HepG2 (cell line): ENCODE measurements around the gene SELENOS. TPM values are rescaled to one million over a fixed set of nuclear protein-coding genes. Genes with fewer than 3 reads are reported as not detected.

Experiments used
- ATAC-seq: fragments of 200-7000 bp; cut with Tn5 transposase; 3 replicates; pipeline ENCODE4 v1.9.1; 2020; ENCODE audit warnings: mild to moderate bottlenecking, moderate library complexity
- BruUV-seq: library from RNA; stranded (reverse); fragments of 400-500 nt; replicated peaks from 2 replicates; lab custom pipeline; 2021; lab: Mats Ljungman, UMichigan
- CTCF ChIA-PET: fragments of 300-600 bp; formaldehyde crosslinking; extraction: SDS; loops from one replicate; lab custom pipeline; 2021; ENCODE audit warnings: low total read pairs, inconsistent platforms, low intra/inter-chr PET ratio; lab: Yijun Ruan, JAX
- POLR2A ChIA-PET: fragments of 350-600 bp; sonication (Branson Sonifier 250); formaldehyde crosslinking; loops from one replicate; lab custom pipeline; 2020; ENCODE audit warnings: antibody characterized with exemption, inconsistent platforms; lab: Yijun Ruan, JAX
- DNase-seq: peaks from one replicate; pipeline ENCODE4 v3.0.0-alpha.2; 2015; ENCODE audit warnings: low spot score
- FAIRE-seq: peaks from 3 replicates; lab custom pipeline; 2011; peaks lifted over from hg19 to GRCh38; lab: Jason Lieb, UNC
- H2AFZ ChIP-seq: one replicate; pipeline ENCODE4 v1.6.1; 2011; ENCODE audit warnings: low read length, inconsistent platforms
- H3K27ac ChIP-seq: fragments of 300-600 bp; 3 replicates; pipeline ENCODE4 v1.8.0; 2011; ENCODE audit warnings: mixed run types, mild to moderate bottlenecking, mixed read lengths, low read length, inconsistent platforms; ENCODE audit not compliant: insufficient read depth; ENCODE audit errors: extremely low read length
- H3K27me3 ChIP-seq, 2 experiments: fragments of 200-600 bp in 1 of 2; 2 replicates in 1 of 2; 3 replicates in 1 of 2; pipeline versions ENCODE4 v1.6.0 to v1.8.0; 2011; ENCODE audit warnings: low read length in 2 of 2, mild to moderate bottlenecking in 2 of 2, moderate library complexity in 2 of 2, inconsistent platforms in 1 of 2; ENCODE audit not compliant: insufficient read depth in 2 of 2, control insufficient read depth in 1 of 2
- H3K36me3 ChIP-seq, 2 experiments: fragments of 200-600 bp in 1 of 2; replicated peaks in 1 of 2; 2 replicates in 1 of 2; 3 replicates in 1 of 2; pipeline versions ENCODE4 v1.5.1 to v1.8.0; 2011; ENCODE audit warnings: low read length in 2 of 2, inconsistent platforms in 1 of 2; ENCODE audit not compliant: insufficient read depth in 2 of 2, control insufficient read depth in 1 of 2
- H3K4me1 ChIP-seq: 2 replicates; pipeline ENCODE4 v1.5.1; 2012; ENCODE audit warnings: low read length, inconsistent platforms; ENCODE audit not compliant: insufficient read depth
- H3K4me2 ChIP-seq: 2 replicates; pipeline ENCODE4 v1.6.0; 2011; ENCODE audit warnings: low read depth, low read length, inconsistent platforms
- H3K4me3 ChIP-seq, 3 experiments: fragments of 200-600 bp in 1 of 3; sonication (generic), shearing (Covaris generic) in 1 of 3; replicated peaks in 1 of 3; 2 replicates each; pipeline ENCODE4 v1.5.1; 2011 to 2016; ENCODE audit warnings: low read length in 3 of 3, inconsistent platforms in 2 of 3, low read depth in 2 of 3, mild to moderate bottlenecking in 2 of 3, control low read depth in 1 of 3, mixed read lengths in 1 of 3; ENCODE audit not compliant: insufficient read depth in 1 of 3
- H3K79me2 ChIP-seq: one replicate; pipeline ENCODE4 v1.6.1; 2011; ENCODE audit warnings: low read length, inconsistent platforms; ENCODE audit not compliant: insufficient read depth
- H3K9ac ChIP-seq: 2 replicates; pipeline ENCODE4 v1.6.0; 2011; ENCODE audit warnings: mild to moderate bottlenecking, low read depth, low read length, inconsistent platforms; ENCODE audit not compliant: insufficient read depth
- H3K9me3 ChIP-seq: 2 replicates; pipeline ENCODE4 v1.5.1; 2012; ENCODE audit warnings: mild to moderate bottlenecking, low read length
- H4K20me1 ChIP-seq: 2 replicates; pipeline ENCODE4 v1.6.0; 2011; ENCODE audit warnings: inconsistent platforms, mild to moderate bottlenecking, low read length, moderate library complexity; ENCODE audit not compliant: insufficient read depth
- ATF7-NPFF ChIP-seq: sonication (generic); formaldehyde crosslinking; IDR thresholded peaks from 2 replicates; pipeline ENCODE4 v1.8.1; 2023; ENCODE audit warnings: mild to moderate bottlenecking, low read depth, missing genetic modification reagents, moderate library complexity
- HMG20A ChIP-seq: IDR thresholded peaks from 2 replicates; pipeline ENCODE4 v1.6.1; 2016; ENCODE audit warnings: borderline replicate concordance
- POLR2G ChIP-seq: fragments of 200-400 bp; formaldehyde crosslinking; IDR thresholded peaks from 2 replicates; pipeline ENCODE4 v1.6.1; 2018; ENCODE audit warnings: mild to moderate bottlenecking, low read depth, low read length, moderate library complexity
- ZNF484 ChIP-seq: sonication (generic); formaldehyde crosslinking; IDR thresholded peaks from 2 replicates; pipeline ENCODE4 v1.5.1; 2020; ENCODE audit warnings: mild to moderate bottlenecking, low read depth, missing genetic modification reagents, borderline replicate concordance
- WGBS: methylation state at CpG from one replicate; pipeline ENCODE4 v1.1.6; 2017; ENCODE audit warnings: low lambda C conversion rate; 5-methylcytosine and 5-hydroxymethylcytosine counted together
- in situ Hi-C: cut with HindIII; loops from 2 replicates; pipeline ENCODE4 v1.10.0; 2017; ENCODE audit warnings: low pct_unique_long_range_greater_than_20kb; ENCODE audit not compliant: extremely low pct_ligation_motif_present
- intact Hi-C: fragments of 100-400 bp; cut with micrococcal nuclease; formaldehyde crosslinking; loops from one replicate; pipeline ENCODE4 v1.10.0; 2022; ENCODE audit not compliant: unreplicated experiment
- polyA plus RNA-seq, 8 experiments: library from polyadenylated mRNA; depleted of rRNA in 3 of 8; stranded (reverse) in 7 of 8; unstranded in 1 of 8; fragments of >200 nt; fragmentation: Illumina TruSeq in 4 of 8; extraction: Trizol in 4 of 8; gene quantifications; 2 replicates each; pipeline versions ENCODE4 v1.2.1 to v1.2.3, GENCODE V29; 2011 to 2016; ENCODE audit warnings: low read depth in 4 of 8, missing spikeins in 1 of 8, mixed read lengths in 1 of 8; ENCODE audit not compliant: insufficient read depth in 1 of 8
- total RNA-seq, 5 experiments: library from RNA; depleted of rRNA; stranded (reverse); fragments of >200 nt; fragmentation: Illumina TruSeq; extraction: Trizol; gene quantifications; 2 replicates each; pipeline ENCODE4 v1.2.3, GENCODE V29; 2016; ENCODE audit warnings: low read depth in 1 of 5
- TF ChIP-seq, protein P1 (sequence below): sonication (generic); formaldehyde crosslinking; IDR thresholded peaks from 2 replicates; pipeline ENCODE4 v1.8.0; 2023; ENCODE audit warnings: mild to moderate bottlenecking, missing genetic modification reagents
- TF ChIP-seq, protein P2 (sequence below): sonication (generic); formaldehyde crosslinking; IDR thresholded peaks from 2 replicates; pipeline ENCODE4 v1.4.0; 2020; ENCODE audit warnings: mild to moderate bottlenecking, missing genetic modification reagents

Gene SELENOS
- total and polyA plus RNA-seq, 2 of the 13 experiments (the other 11 are each of a cell fraction or from before 2014, with no cell fraction given) = 63.0 to 66.1 TPM

DNA sequence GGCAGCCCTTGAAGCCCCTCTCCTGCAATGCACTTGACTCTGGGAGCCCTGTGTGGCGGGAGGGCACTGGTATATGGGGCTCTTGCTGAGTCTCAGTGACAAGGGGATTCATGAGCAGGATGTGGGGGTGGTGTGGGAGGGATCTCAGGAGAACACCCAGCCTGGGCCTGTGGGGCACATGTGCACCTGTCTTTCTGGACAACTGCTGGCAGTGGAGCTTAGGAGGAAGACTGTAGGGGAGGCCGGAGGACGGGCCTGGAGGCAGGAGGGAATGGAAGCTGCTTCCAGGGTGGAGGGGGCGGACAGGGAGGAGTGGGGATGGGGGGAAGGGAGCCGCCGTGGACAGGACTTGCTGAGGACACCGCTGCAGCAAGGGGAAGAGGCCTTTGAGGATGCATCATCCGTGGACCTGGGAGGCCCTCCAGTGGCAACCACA, 28.6 kb upstream of the SELENOS start:
- in situ Hi-C loops = no loop called here
- H3K9me3 ChIP-seq = no peaks in the 10 kb centered on the region
- H3K27me3 ChIP-seq = no peaks in the 10 kb centered on the region; a peak in 1 of 5 replicates
- no peak overlapping the region for H3K27ac ChIP-seq
- BruUV-seq = no TSS peak
- H3K4me2 ChIP-seq = no peak overlapping the region
- TF ChIP-seq, protein P1, sequence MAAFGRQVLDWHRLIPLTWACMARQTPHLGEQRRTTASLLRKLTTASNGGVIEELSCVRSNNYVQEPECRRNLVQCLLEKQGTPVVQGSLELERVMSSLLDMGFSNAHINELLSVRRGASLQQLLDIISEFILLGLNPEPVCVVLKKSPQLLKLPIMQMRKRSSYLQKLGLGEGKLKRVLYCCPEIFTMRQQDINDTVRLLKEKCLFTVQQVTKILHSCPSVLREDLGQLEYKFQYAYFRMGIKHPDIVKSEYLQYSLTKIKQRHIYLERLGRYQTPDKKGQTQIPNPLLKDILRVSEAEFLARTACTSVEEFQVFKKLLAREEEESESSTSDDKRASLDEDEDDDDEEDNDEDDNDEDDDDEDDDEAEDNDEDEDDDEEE = no peak
- TF ChIP-seq ZNF484 (CRISPR knock-in tag) (no peak), POLR2G (peak; percentile 15; the same call in 1 of the 2 replicates), ATF7-NPFF (CRISPR knock-in tag) (no peak), HMG20A (CRISPR knock-in tag) (no peak)
- TF ChIP-seq, protein P2, sequence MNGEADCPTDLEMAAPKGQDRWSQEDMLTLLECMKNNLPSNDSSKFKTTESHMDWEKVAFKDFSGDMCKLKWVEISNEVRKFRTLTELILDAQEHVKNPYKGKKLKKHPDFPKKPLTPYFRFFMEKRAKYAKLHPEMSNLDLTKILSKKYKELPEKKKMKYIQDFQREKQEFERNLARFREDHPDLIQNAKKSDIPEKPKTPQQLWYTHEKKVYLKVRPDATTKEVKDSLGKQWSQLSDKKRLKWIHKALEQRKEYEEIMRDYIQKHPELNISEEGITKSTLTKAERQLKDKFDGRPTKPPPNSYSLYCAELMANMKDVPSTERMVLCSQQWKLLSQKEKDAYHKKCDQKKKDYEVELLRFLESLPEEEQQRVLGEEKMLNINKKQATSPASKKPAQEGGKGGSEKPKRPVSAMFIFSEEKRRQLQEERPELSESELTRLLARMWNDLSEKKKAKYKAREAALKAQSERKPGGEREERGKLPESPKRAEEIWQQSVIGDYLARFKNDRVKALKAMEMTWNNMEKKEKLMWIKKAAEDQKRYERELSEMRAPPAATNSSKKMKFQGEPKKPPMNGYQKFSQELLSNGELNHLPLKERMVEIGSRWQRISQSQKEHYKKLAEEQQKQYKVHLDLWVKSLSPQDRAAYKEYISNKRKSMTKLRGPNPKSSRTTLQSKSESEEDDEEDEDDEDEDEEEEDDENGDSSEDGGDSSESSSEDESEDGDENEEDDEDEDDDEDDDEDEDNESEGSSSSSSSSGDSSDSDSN (CRISPR knock-in tag) = no peak
- TF ChIP-seq, all 625 proteins: peak for 1
- intact Hi-C loops = no loop called here
- POLR2A ChIA-PET = no interaction called here
- WGBS = 94% methylated on average over 8 of the region's 8 CpGs
- Histone ChIP-seq H4K20me1 (no peaks in the 10 kb centered on the region), H3K4me3 (no peak overlapping the region), H2AFZ (no peak overlapping the region), H3K36me3 (peaks cover 7 to 10% of the 10 kb centered on the region in 2 experiments; a peak in 3 of 5 replicates), H3K4me1 (0 out of 2 replicates have a peak, but pooled peaks cover under 1% of the 10 kb centered on the region), H3K9ac (no peak overlapping the region), H3K79me2 (no peaks in the 10 kb centered on the region)
- FAIRE-seq (no peak), ATAC-seq (no peak), DNase-seq (no peak)
- CTCF ChIA-PET = no interaction called here
